Bronchial epithelial cell (primary cell): ENCODE results near the gene FADS1. TPM values are rescaled to one million over a fixed set of nuclear protein-coding genes. Genes with fewer than 3 reads are reported as not detected.

Experiments
- DNase-seq: peaks from one replicate; pipeline ENCODE4 v3.0.0-alpha.2; 2010; ENCODE audit warnings: low read depth
- FAIRE-seq: peaks from 2 replicates; lab custom pipeline; 2011; peaks lifted over from hg19 to GRCh38; lab: Jason Lieb, UNC
- H3K27me3 ChIP-seq: 2 replicates; pipeline ENCODE4 v1.5.1; 2011; ENCODE audit warnings: low read length; ENCODE audit not compliant: control insufficient read depth, insufficient read depth
- H3K36me3 ChIP-seq: 2 replicates; pipeline ENCODE4 v1.5.1; 2011; ENCODE audit warnings: low read length; ENCODE audit not compliant: control insufficient read depth, insufficient read depth
- H3K4me3 ChIP-seq: 2 replicates; pipeline ENCODE4 v1.5.1; 2011; ENCODE audit warnings: mild to moderate bottlenecking, low read depth, low read length, control low read depth
- CTCF ChIP-seq: IDR thresholded peaks from 2 replicates; pipeline ENCODE4 v1.5.1; 2011; ENCODE audit warnings: mild to moderate bottlenecking, moderate library complexity, low read length, control low read depth, inconsistent platforms; ENCODE audit not compliant: insufficient read depth, severe bottlenecking
- total RNA-seq: library from RNA; depleted of rRNA; stranded (reverse); fragments of >200 nt; gene quantifications from 2 replicates; pipeline ENCODE4 v1.2.1, GENCODE V29; 2014

FADS1 gene
- total RNA-seq, 1 donor from 2014 or later: 46.9 TPM

GRCh38 chr11:61795876-61796526 lies 20.8 kb downstream of the FADS1 start:
- no peak for FAIRE-seq
- no peak for DNase-seq
- no peak for TF ChIP-seq CTCF
- no peak overlapping the region for H3K4me3 ChIP-seq
- H3K27me3 ChIP-seq: no peaks in the 10 kb centered on the region
- no peaks in the 10 kb centered on the region for H3K36me3 ChIP-seq

- DNase-seq (no peak), FAIRE-seq (no peak)
- no peak for TF ChIP-seq CTCF
- Histone ChIP-seq H3K36me3 (no peaks in the 10 kb centered on the region), H3K27me3 (no peaks in the 10 kb centered on the region), H3K4me3 (no peak overlapping the region)
Measured at GRCh38 chr11:61795459-61795858, 21.3 kb downstream of the FADS1 start.

- H3K4me3 ChIP-seq: no peak overlapping the region
- no peak for FAIRE-seq
- peaks cover 7% of the 10 kb centered on the region for H3K36me3 ChIP-seq
- no peaks in the 10 kb centered on the region for H3K27me3 ChIP-seq
- DNase-seq: no peak
- TF ChIP-seq CTCF: no peak
Measured at GRCh38 chr11:61794579-61794978, 22.2 kb downstream of the FADS1 start.

- FAIRE-seq (no peak), DNase-seq (no peak)
- peaks cover 13% of the 10 kb centered on the region for H3K36me3 ChIP-seq
- TF ChIP-seq CTCF: no peak
- no peak overlapping the region for H3K4me3 ChIP-seq
- no peaks in the 10 kb centered on the region for H3K27me3 ChIP-seq
Measured at GRCh38 chr11:61793829-61794204, 23.0 kb downstream of the FADS1 start.

GRCh38 chr11:61793083-61793828 lies 23.5 kb downstream of the FADS1 start:
- no peak for TF ChIP-seq CTCF
- peaks cover 17% of the 10 kb centered on the region for H3K36me3 ChIP-seq
- peak overlapping the region; percentile 81 for H3K4me3 ChIP-seq
- DNase-seq (peak; percentile 8), FAIRE-seq (no peak)
- H3K27me3 ChIP-seq: no peaks in the 10 kb centered on the region
